ENCODE data around the gene PITPNC1. TPM values are rescaled to one million over a fixed set of nuclear protein-coding genes. Genes with fewer than 3 reads are reported as not detected.

The PITPNC1 gene
- total RNA-seq, 1 experiment from 2014 or later, result 37.5 TPM

- Histone ChIP-seq H3K23ac (ENCODE audit: insufficient read length, low read depth, low read length) (no peak overlapping the region), H3K27me3 (ENCODE audit: insufficient read depth, low read length) (no peaks in the 10 kb centered on the region), H4K20me1 (ENCODE audit: control insufficient read depth, insufficient read depth, insufficient read length) (no peaks in the 10 kb centered on the region), H3T11ph (ENCODE audit: low read length) (no peak overlapping the region), H3K56ac (ENCODE audit: insufficient read length, low read depth, low read length) (no peak overlapping the region), H3K14ac (ENCODE audit: insufficient read depth, low read length) (no peak overlapping the region), H3K27ac (ENCODE audit: insufficient read length, low read depth, low read length) (no peak overlapping the region), H2AFZ (ENCODE audit: low read length) (no peak overlapping the region), H2AK5ac (ENCODE audit: insufficient read length, low read length) (no peak overlapping the region), H2BK120ac (ENCODE audit: low read depth, low read length, poor library complexity, severe bottlenecking) (no peak overlapping the region), H3K79me1 (ENCODE audit: insufficient read depth, low read depth, low read length, poor library complexity, severe bottlenecking) (peaks cover 3% of the 10 kb centered on the region), H3K4me1 (ENCODE audit: insufficient read depth, low read length) (no peaks in the 10 kb centered on the region), H4K91ac (ENCODE audit: insufficient read length, low read depth, low read length) (no peak overlapping the region), H3K9ac (ENCODE audit: extremely low read depth, insufficient read length, low read length) (no peak overlapping the region), H3K23me2 (ENCODE audit: insufficient read length, low read depth, low read length, poor library complexity, severe bottlenecking) (no peaks in the 10 kb centered on the region), H2BK5ac (ENCODE audit: insufficient read length, low read length) (no peak overlapping the region), H3K18ac (ENCODE audit: insufficient read length, low read depth, low read length) (no peak overlapping the region), H3K4ac (ENCODE audit: low read depth, low read length) (no peak overlapping the region), H3K4me2 (ENCODE audit: insufficient read depth, insufficient read length, low read length) (no peak overlapping the region), H2BK15ac (ENCODE audit: low read depth, low read length) (no peak overlapping the region), H4K8ac (replicated peaks; ENCODE audit: insufficient read length, low read depth, low read length) (no peak overlapping the region), H4K5ac (ENCODE audit: insufficient read length, low read depth, low read length) (no peak overlapping the region), H3K79me2 (ENCODE audit: insufficient read depth, low read length) (no peaks in the 10 kb centered on the region), H3K9me3 (ENCODE audit: control insufficient read depth, low read depth, low read length) (no peaks in the 10 kb centered on the region), H2BK12ac (ENCODE audit: insufficient read length, low read depth, low read length) (no peak overlapping the region), H2BK20ac (ENCODE audit: low read depth, low read length, poor library complexity, severe bottlenecking) (no peak overlapping the region)
- Mint-ChIP-seq H3K4me1 (peaks cover 20% of the 10 kb centered on the region in 2 experiments), H3K36me3 (ENCODE audit: insufficient read depth in 1 of 3, low read depth in 3 of 3) (peaks cover 8 to 19% (median 14%) of the 10 kb centered on the region in 3 experiments), H3K27ac (no peak overlapping the region; a peak in 1 of 7 replicates), H3K27me3 (ENCODE audit: low read depth) (peaks cover 1% of the 10 kb centered on the region), H3K4me3 (no peak overlapping the region), H3K9me3 (peaks cover 9 to 10% of the 10 kb centered on the region in 2 experiments; a peak in 4 of 5 replicates)
- DNase-seq, result no peak
- no peak for TF ChIP-seq CTCF (conservative IDR thresholded peaks at IDR 0.05)
- no CpG with 5 or more reads among the region's 1 CpG for WGBS (ENCODE audit: extremely low coverage, insufficient read length, low lambda C conversion rate)
These were observed 79.0 kb downstream of the PITPNC1 start for GRCh38 chr17:67456103-67456502.

All from H9 (cell line).